Fibroblast of lung (primary cell): ENCODE results near the gene SENP1.

ENCODE experiments used
- CTCF ChIP-seq, 2 donors: IDR thresholded peaks in 1 of 2; conservative IDR thresholded peaks in 1 of 2; 1 replicate in 1 of 2; 2 replicates in 1 of 2; pipeline ENCODE4 v1.5.1; 2011 to 2012; ENCODE audit warnings: low read length in 2 of 2, control low read depth in 1 of 2, inconsistent platforms in 1 of 2, low read depth in 1 of 2, mild to moderate bottlenecking in 1 of 2
- EZH2 ChIP-seq: IDR thresholded peaks from 2 replicates; pipeline ENCODE4 v1.5.1; 2012; ENCODE audit warnings: low read length, control low read depth, mild to moderate bottlenecking; ENCODE audit errors: missing control alignments

- TF ChIP-seq CTCF (conservative IDR thresholded peaks at IDR 0.05 in 1 of 2, IDR thresholded peaks at IDR 0.05 in 1 of 2; ENCODE audit: low read depth in 1 of 2, low read length in 2 of 2), result no peak
- no peak for TF ChIP-seq EZH2
Observed at GRCh38 chr12:48019639-48020265, 86.1 kb downstream of the SENP1 start.
